HUDEP-2 (cell line): ENCODE measurements around the gene GJE1.
"Not testable (repeated sequence)": the region's sequence is repeated elsewhere in the genome, so short reads cannot be mapped to it uniquely, and the experiment has no call there.

Experiments used
- DNase-seq, 76 experiments: peaks; one replicate each; lab custom pipeline; 2025; ENCODE audit not compliant: unreplicated experiment in 76 of 76; lab: John Stamatoyannopoulos, UW

The GJE1 gene, protein sequence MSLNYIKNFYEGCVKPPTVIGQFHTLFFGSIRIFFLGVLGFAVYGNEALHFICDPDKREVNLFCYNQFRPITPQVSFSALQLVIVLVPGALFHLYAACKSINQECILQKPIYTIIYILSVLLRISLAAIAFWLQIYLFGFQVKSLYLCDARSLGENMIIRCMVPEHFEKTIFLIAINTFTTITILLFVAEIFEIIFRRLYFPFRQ

DNA sequence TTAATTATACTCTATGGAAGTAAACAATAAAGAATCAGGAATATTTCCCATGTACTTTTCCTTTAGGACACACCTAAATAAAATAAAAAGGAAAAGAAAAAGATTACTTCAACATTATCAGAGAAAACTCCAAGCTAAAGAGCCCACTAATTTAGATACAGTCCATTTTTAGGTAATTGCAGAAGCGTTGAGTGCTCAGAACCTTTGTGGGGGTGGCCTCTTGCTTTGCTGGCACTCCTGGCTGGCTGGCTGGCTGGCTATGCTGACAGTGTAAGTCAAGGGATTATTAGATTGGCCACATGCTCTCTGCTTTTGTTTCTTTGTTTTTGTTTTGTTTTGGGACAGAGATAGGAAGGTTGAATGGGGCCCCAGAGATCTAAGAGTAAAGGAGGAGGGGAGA lies at the start of gene GJE1:
Gene GJE1 (plus strand): TSS at position 301 of the 400 bp plus-strand sequence. CDS start 234 bp downstream, outside the sequence.
- DNase-seq = no peak

DNA sequence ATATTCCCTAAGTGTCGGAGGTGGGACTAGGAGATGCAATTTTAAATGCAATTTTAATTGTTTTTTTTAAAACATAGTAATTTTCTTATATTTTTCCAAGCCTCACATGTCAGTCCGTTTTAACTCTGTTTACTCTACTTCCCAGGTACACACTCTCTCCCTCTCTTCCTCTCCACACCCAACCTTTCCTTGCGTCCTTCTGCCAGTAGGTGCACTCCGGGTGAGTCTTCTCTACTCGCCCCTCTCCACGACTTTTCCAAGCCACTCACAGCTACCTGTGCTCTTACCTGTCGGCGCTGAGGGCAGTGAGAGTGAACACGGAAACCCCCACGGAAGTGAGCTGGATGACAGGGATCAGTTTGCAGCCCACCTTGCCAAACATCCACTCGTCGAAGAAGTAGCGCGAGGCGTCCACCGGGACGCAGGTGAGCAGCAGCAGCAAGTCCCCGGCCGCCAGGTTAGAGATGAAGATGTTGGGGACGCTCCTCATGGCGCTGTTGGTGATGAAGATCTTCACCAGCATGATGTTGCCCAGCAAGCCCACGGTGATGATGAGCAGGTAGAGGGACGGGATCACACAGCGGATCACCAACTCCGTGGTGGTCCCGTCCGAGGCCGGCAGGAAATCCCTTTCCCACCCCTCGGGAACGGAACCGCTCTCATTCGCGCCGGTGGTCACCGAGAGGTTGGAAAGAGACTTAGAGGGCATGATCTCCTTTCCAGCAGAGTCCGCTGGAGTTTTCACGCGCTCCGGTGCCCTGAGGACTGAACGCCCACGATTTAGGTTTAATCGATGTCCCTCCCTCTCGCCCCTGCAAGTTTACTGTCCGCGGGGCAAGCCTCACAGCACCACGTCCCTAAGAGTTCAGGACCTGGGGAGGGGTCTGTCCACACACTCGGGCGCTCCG lies 44.5 kb upstream of the GJE1 start:
- no peak for DNase-seq

DNA sequence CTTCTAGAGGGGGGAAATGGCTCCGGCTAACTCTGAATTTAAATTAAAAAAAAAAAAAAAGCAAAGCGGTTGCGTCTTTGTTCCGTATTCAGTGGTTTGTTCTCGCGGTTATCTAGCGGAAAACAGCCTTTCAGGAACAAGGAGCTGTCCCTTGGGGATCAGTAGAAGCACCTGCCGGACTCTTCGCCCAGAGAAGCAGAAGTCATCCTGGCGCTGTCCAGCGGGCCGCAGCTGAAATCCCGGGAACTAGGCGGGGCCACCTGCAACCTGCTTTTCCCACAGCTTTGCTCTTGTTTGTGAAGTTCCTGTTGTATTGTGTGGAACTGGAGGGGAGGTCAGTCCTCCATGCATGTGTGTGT lies 43.9 kb upstream of the GJE1 start:
- DNase-seq = no peak

DNA sequence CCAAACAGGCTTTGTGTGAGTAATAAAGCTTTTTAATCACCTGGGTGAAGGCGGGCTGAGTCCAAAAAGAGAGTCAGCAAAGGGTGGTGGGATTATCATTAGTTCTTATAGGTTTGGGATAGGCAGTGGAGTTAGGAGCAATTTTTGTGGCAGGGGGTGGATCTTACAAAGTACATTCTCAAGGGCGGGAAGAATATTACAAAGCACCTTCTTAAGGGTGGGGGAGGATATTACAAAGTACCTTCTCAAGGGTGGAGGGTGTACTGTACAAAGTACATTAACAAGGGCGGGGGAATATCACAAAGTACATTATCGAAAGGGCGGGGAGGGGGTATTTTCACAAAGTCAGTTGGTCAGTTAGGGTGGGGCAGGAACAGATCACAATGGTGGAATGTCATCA lies 27.9 kb upstream of the GJE1 start:
- not testable (repeated sequence) for DNase-seq

DNA sequence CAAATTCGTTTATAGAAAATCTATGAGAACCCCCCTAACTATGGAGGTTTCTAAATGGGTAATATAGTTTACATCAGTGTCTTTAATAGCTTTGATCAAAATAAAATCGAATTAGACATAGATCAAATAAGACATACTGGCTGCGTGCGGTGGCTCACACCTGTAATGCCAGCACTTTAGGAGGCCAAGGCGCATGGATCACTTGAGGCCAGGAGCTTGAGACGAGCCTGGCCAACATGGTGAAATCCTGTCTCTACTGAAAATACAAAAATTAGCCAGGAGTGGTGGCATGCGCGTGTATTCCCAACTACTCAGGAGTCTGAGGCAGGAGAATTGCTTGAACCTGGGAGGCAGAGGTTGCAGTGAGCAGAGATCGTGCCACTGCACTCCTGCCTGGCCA lies 21.9 kb upstream of the GJE1 start:
- not testable (repeated sequence) for DNase-seq

DNA sequence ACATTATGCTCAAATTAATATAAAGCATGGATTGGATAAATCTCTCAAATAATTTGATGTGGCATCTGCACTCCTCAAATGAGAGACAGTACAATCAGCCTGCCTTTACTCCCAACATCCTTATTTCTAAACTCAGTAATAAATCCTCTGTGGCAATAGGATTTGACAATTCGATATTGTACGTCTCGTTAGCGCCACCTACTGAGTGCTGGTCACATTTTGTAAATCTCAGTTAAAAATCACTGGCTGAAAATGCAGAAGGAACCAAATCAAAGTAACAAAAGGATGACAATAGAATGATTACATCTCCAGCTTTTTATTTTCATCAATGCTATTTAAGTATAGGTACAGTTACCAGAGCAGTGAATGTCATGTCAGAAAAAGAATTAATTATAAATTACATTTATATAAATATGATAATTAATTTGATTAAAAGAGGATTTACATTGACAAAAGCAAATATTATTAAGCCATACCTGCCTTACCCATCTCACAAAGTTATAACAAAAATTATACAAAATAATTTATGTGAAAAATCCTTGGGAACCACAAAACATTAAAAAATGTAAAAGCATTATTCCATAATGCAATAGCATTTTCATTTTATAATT lies 20.2 kb upstream of the GJE1 start:
- DNase-seq = peak in 64 of 76 experiments; percentile 3 to 77 (median 44)

DNA sequence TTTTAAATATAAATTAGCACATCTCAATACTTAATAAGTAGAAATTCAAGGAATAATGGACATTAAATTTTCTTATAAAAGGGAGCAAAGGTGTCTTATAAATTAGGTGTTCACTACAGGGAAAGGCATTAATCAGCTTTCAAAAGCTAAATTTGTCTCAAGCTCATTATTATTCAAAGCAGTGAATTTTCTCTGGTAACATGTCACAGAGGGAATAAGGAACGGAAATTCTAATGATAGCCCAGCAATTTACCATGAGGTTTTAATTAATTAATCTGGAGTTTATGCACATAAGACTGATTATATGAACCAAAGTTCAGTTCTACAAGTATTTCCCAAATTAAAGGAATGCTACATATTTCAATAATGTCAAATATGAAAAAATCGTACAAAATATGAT lies 15.4 kb upstream of the GJE1 start:
- DNase-seq = no peak

DNA sequence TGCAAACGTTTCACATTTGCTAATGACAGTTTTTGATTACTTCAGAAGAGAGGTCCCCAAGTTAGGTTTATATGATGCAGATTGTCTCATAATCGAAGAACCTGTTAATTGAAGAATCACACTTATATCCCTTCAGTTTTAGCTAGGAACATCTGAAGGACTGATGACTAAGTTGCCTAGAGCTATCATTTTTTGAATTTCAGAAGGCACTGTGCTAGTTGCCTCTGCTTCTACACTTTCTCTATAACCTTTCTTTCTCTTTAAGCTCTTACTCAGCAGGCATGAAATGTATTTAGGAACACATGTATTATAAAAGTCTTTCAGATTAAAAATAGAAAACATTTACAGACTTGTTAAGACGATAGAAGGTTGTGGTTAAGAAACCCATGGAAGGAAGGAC lies 14.4 kb upstream of the GJE1 start:
- DNase-seq = no peak

DNA sequence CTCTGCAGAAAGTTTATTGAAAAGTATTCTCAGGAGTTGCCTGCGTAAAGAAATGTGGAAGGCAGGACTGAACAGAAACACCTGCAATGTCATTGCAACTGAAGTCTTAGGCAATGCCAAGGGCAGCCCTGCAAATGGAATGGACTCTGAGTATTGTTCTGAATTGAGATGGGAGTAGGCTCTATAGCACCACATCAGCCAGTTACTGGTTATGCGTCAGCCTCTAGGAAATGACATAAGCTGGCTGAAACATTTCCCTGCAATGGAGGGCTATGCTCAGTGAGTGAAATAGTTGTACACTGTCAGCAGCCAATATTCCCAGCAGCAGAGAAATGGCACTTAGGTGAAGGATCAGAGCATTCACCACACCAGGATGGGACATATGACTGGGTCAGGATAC lies 13.8 kb upstream of the GJE1 start:
- DNase-seq = no peak

DNA sequence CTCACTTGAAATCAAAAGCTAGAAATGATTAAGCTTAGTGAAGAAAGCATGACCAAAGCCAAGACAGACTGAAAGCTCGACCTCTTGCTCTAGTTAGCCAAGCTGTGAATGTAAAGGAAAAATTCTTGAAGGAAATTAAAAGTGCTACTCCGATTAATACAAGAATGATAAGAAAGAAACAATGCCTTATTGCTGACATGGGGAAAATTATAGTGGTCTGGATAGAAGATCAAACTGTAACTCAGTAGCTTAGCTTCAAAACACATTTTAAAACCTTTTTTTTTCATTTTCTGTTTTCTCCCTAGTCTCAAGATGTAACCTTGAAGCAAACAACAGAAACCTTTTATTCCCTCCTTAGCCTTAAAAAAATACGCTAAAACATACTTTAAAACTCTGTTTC lies 11.4 kb upstream of the GJE1 start:
- DNase-seq = no peak

DNA sequence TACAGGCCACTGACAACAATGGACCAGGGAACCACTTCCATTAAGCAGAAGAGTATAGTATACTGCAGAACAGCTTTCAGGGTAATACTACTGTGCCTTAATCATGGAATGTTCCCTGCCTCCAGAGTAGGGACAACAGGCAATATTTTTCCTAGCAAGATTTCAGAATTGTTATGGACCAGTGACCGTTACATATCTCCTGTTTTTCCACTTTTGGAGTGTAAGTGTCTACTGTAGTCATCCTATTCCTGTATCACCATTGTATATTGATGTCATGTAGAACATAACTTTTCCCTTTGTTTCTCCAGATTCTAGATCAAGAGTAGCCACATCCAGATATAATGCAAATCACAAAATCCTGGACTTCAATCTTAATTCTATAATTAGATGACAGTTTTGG lies 1.9 kb upstream of the GJE1 start:
- no peak for DNase-seq

DNA sequence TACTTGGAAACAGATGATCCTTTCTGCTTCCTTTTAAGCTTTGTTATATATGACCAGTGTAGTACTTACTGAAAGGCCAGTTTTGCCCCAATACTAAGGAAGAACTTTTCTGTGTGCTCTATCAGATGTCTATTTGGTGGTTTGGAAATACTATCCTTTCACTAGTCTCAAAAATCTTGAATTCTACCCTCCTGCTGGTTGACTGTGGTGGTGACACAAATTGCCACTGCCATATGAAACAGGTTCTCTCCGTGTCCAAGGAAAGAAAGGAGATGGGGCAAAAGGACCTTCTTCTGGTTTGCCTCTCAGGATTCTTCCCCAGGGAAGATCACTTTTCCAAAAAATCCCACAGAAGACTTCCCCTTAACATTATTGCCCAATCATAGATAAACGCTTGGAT lies 6.2 kb downstream of the GJE1 start:
- DNase-seq = no peak

DNA sequence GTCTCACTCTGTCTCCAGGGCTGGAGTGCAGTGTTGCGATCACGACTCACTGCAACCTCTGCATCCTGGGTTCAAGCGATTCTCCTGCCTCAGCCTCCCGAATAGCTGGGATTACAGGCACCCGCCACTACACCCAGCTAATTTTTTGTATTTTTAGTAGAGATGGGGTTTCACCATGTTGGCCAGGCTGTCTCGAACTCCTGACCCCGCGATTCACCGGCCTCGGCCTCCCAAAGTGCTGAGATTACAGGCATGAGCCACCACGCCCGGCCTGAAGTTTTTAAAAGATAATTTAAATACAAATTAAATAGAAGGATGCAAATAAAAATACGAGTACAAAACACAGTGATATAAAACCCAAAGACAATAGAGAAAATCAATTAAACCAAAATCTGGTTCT lies 8.8 kb downstream of the GJE1 start:
- not testable (repeated sequence) for DNase-seq

DNA sequence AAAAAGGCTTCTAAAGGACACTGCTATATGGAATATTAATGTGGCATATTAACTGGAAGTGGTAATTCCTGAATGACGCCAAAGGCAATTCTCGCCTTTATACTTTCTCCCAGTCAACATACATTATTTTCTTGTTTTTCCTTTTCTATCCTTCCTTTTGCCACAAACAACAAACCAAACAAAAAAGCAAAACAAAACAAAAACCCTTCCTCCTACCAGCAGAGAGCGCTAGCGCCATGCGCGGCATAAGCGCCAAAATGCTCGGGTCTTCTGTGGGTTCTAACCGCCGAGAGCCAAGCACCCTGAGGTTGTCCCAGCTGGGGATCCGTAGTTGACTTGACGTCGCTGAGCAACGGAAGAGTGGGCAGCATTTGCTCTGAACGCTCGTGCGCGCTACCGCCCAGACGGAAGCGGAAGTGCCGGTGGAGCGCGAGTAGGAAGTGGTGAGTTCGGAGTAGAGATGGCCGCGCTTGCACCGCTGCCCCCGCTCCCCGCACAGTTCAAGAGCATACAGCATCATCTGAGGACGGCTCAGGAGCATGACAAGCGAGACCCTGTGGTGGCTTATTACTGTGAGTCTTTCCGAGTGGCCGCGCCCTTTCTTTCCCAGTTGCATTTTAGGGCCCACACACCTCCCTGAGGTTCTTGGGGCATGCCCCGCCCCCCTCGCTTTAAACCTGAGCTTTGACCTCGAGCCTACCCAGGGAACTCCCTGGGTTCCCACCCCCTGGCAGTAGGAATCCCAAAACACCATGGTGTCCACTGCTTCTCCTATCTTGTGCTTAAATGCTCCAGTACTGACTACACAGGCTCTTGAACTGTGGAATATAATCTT lies 14.3 kb downstream of the GJE1 start, which contains the start of the genes NMBR and VTA1:
Gene NMBR (minus strand): TSS at position 295 of the 835 bp plus-strand sequence. CDS start 58,464 bp downstream, outside the sequence.
Gene VTA1 (plus strand): TSS at position 436 of the 835 bp plus-strand sequence. CDS start 25 bp downstream, at position 461.
- DNase-seq = peak; percentile 31 to 99 (median 98)

DNA sequence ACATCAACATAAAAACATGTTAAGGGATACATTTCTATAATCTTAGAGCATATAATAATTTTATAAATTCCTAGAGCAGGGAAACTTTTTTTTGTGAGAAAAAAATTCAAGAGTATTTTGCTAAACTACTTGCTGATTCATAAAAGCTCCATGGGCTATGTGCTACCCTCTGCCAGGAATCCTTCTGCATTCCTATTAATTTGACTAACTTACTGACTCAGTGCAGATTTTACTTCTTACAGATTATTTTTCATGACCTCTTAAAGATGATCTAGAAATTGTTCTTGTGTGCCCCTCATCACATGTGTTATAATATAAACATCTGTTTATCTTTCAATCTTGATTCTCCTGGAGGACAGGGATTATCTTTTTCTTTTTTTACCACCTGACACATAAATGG lies 20.0 kb downstream of the GJE1 start:
- no peak for DNase-seq

DNA sequence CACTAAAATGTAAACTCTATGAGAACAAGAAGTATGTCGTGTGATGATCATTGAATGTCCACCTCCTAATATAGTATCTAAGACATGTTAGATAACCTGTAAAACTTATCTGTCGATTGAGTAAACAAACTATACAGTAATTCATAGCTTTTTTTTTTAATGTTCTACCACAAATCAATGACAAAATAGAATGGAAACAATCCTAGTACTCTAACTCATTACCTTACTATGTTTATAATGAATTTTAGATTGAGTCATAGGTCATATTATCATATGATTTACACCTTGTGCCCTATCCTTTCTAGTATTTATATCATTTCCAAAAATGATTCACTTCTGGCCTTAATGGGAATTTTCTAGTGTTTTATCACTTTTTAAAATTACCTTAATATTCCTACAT lies 20.5 kb downstream of the GJE1 start:
- no peak for DNase-seq

DNA sequence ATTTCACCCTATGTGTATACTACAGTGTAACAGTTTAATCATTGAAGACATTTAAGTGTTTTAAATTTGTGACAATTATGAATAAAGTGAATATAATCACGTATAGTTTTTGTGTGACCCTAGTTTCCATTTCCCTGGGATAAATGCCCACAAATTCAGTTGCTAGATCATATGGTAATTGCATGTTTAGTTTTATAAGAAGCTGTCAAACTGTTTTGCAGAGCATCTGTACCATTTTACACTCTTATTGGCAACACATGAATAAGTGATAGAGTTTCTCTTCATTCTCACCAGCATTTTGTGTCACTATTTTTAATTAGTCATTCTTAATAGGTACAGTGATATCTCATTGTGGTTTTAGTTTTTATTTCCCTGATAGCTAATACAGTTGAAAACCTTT lies 21.6 kb downstream of the GJE1 start:
- no peak for DNase-seq

DNA sequence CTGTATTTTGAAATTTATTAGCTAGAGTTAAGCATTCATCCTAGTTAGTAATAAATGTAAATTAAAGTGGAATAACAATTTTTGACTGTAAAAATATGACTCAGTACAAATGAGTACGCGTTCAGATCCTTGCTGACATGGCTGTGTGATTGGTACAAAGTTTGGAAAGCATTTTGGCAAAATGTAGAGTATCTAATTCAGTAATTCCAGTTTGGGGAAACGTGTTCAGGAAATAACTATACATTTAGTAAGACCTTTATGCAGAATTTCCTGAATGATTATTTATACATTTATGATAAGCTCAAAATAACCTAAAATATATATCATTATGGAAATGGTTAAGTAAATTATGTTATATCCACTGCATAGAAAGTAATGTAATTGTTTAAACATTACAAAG lies 22.4 kb downstream of the GJE1 start:
- DNase-seq = no peak

DNA sequence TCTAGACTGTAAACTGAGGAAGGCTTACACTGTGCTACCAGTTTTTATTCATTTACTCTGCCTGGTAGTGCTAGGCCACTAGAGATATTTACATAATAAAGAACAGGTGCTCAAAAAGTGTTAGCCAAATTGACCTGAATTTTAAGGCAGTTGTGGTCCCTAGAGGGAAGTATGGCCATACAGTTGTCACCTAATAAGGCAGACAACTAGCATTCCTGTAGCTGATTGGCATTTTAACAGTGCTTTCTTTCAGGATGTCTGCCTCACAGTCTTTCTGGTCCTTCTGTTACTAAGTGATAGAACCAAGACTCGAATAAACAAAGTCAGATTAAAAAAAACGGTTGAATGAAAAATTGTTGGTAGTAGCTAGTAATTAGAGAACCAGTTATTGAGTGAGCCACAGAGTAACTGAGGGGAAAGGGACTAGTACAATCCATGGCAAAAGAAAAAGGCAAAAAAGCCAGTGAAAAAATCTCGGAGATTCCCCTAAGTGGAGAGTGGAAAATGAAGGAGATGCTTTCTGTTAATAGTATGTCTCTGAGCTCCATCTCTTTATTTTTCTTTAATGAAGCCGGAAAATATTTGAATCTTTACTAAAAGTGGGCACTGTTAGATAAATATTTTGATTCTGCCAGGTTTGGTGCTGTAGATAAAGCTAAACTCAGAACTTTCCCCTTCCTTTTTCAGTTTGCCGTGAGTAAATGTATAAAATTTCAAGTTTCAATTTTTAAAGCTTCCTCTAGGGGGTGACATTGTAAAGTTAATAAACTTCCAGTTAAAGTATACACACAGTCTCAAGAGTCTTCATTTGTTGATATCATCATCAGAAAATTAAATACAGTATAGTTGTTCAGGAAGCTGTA lies 23.4 kb downstream of the GJE1 start:
- peak in 7 of 76 experiments; percentile 15 to 38 (median 21) for DNase-seq

DNA sequence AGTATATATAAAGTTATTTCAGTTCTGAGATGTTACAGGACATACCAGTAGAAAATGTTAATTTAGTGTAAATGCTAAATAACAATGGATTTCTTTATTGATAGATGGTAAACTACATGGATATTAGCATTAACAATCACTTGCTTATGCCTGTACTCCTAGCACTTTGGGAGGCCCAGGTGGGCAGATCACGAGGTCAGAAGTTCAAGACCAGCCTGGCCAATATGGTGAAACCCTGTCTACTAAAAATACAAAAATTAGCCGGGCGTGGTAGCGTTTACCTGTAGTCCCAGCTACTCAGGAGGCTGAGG lies 24.0 kb downstream of the GJE1 start:
- DNase-seq = not testable (repeated sequence)
